Measurements from ENCODE around the gene SLC9A3. TPM values are rescaled to one million over a fixed set of nuclear protein-coding genes. Genes with fewer than 3 reads are reported as not detected.

Gene SLC9A3
- total RNA-seq, 1 donor from 2014 or later = 1.6 TPM

DNA sequence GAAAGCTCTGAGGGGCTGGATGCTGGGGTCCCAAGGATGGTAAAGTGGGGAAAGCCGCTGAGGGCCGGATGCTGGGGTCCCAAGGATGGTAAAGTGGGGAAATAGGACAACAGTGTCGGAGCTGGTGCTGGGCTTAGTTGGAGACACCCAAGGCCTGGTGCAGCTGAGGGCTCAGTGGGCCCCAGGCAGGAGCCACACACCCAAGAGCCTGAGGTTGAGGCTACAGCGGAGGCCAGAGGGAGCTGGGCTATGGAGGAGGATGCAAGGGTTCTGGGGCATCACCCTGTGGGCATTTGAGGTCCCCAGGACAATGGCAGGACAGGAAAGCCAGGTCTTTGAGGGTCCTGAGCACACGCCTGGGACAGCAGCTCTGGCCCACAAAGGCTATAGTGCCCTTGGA is 19.1 kb upstream of the SLC9A3 start:
- no peak for DNase-seq (ENCODE audit: low read depth)
- no peak overlapping the region for H3K4me3 ChIP-seq (ENCODE audit: low read depth, low read length)
- no peak for FAIRE-seq
- H3K27me3 ChIP-seq (ENCODE audit: control insufficient read depth, insufficient read depth, low read length) = peaks cover 8% of the 10 kb centered on the region
- TF ChIP-seq, protein P1, sequence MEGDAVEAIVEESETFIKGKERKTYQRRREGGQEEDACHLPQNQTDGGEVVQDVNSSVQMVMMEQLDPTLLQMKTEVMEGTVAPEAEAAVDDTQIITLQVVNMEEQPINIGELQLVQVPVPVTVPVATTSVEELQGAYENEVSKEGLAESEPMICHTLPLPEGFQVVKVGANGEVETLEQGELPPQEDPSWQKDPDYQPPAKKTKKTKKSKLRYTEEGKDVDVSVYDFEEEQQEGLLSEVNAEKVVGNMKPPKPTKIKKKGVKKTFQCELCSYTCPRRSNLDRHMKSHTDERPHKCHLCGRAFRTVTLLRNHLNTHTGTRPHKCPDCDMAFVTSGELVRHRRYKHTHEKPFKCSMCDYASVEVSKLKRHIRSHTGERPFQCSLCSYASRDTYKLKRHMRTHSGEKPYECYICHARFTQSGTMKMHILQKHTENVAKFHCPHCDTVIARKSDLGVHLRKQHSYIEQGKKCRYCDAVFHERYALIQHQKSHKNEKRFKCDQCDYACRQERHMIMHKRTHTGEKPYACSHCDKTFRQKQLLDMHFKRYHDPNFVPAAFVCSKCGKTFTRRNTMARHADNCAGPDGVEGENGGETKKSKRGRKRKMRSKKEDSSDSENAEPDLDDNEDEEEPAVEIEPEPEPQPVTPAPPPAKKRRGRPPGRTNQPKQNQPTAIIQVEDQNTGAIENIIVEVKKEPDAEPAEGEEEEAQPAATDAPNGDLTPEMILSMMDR (IDR thresholded peaks at IDR 0.05; ENCODE audit: insufficient read depth, low read length, severe bottlenecking) = no peak
- no peaks in the 10 kb centered on the region for H3K36me3 ChIP-seq (ENCODE audit: control insufficient read depth, insufficient read depth, low read length)

DNA sequence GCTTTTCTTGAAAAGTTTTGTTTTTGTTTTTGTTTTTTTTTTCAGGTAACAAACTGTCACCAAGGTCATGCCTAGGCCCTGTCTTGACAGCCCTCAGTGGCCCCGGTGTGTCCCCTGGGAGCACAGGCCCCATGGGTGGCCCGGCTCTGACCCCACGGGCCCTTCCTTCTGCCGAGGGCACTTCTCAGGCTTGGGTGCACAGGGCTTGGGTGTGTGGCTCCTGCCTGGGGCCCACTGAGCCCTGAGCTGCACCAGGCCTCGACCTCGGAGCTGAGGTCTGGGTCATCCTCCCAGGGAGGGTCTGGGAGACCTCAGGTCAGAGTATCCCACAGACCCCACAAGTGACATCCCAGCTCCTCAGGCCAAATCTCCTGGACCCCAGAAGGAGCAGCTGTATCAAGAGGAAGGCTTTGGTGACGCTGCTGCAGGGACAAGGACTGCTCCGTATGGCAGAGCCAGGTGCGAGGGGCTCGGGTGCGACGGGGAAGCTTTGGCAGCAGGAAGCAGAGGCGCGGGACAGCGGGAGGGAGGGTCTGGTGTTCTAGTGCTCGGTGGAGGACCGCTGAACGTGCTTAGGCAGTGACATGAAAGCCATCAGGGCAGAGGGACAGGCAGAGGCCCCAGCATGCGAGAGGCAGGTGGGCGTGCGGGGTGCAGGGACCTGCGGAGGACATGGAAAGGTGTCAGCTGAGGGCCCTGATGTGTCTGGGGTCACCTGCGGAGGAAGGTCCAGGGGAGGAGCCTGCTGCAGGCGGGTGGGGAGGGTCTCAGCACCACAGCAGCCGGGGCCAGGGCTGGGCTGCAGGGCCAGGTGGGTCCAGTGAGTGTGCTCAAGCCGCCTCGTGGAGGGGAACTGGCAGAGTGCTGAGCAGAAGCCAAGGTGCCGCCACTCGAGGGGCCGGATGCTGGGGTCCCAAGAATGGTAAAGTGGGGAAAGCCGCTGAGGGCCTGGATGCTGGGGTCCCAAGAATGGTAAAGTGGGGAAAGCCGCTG is 18.4 kb upstream of the SLC9A3 start:
- peaks cover 8% of the 10 kb centered on the region for H3K27me3 ChIP-seq (ENCODE audit: control insufficient read depth, insufficient read depth, low read length)
- TF ChIP-seq, protein P1 (IDR thresholded peaks at IDR 0.05; ENCODE audit: insufficient read depth, low read length, severe bottlenecking) = no peak
- H3K4me3 ChIP-seq (ENCODE audit: low read depth, low read length) = no peak overlapping the region
- H3K36me3 ChIP-seq (ENCODE audit: control insufficient read depth, insufficient read depth, low read length) = no peaks in the 10 kb centered on the region
- DNase-seq (ENCODE audit: low read depth) = no peak
- FAIRE-seq = no peak

DNA sequence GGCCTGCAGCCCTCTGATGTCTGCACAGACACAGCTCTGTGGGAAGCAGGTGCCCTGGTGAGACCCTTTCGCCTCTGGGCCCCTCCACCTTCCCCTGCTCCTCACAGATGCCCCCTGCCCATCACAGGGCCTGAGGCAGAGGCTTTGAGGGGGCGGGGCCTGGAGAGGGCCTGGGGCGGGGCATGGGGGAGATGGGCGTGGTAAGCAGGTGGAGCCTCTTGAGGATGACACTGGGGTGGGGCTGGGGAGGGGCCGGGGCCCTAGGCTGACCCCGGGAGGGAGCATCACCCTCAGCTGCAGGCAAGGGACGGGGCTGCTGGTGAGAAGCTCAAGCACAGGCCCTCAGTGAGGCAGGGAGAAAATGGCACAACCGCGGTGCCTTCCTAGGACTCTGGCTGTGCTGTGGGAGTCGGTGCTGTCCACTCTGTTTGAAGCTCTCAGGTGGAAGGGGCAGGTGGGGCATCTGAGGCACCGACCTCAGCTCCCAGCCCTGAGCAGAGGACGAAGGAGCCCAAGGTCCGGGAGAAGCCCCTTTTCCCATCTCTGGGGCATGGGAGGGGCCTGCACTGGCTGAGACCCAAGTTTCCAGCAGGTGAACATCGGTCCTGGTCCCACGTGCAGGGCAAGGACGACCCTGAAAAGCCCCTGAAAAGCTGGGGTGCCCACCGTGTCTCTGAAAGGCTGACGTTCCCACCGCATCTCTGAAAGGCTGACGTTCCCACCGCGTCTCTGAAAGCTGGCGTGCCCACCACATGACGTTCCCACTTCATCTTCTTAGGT is 17.5 kb upstream of the SLC9A3 start:
- Histone ChIP-seq H3K27me3 (ENCODE audit: control insufficient read depth, insufficient read depth, low read length) (peaks cover 8% of the 10 kb centered on the region), H3K4me3 (ENCODE audit: low read depth, low read length) (no peak overlapping the region), H3K36me3 (ENCODE audit: control insufficient read depth, insufficient read depth, low read length) (no peaks in the 10 kb centered on the region)
- no peak for FAIRE-seq
- no peak for DNase-seq (ENCODE audit: low read depth)
- TF ChIP-seq, protein P1 (IDR thresholded peaks at IDR 0.05; ENCODE audit: insufficient read depth, low read length, severe bottlenecking) = no peak

DNA sequence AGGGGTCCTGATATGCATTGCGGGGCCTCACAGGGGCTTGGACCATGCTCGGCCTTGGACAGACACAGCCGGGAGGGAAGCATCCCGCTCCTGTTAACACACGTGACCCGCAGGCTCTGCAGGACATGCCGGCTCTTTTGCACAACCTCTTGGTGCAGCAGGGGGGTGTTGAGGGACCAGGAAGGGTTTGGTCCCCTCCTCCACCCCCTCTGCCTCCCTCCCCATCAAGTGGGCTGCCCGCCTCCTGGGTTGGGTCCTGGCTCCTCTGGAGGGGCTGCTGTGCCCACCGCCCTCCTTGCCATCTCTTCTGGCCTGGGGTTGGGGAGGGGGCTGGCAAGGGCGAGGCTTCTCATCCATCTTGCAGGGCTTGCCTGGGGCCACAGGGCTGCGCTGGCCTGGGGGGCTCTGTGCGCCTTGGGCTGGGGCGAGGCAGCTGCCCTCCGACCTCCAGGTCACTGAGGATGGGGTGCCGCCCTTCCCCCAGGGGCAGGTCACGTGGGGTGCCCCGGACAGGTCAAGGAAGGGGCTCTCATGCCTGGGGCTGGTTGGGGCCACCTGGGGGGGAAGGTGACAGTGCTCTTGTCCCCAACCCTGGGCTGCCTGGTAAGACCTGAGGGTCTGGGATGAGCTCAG is 16.8 kb upstream of the SLC9A3 start:
- H3K27me3 ChIP-seq (ENCODE audit: control insufficient read depth, insufficient read depth, low read length) = peaks cover 8% of the 10 kb centered on the region
- no peak overlapping the region for H3K4me3 ChIP-seq (ENCODE audit: low read depth, low read length)
- DNase-seq (ENCODE audit: low read depth) (no peak), FAIRE-seq (no peak)
- no peaks in the 10 kb centered on the region for H3K36me3 ChIP-seq (ENCODE audit: control insufficient read depth, insufficient read depth, low read length)
- TF ChIP-seq, protein P1 (IDR thresholded peaks at IDR 0.05; ENCODE audit: insufficient read depth, low read length, severe bottlenecking) = no peak

DNA sequence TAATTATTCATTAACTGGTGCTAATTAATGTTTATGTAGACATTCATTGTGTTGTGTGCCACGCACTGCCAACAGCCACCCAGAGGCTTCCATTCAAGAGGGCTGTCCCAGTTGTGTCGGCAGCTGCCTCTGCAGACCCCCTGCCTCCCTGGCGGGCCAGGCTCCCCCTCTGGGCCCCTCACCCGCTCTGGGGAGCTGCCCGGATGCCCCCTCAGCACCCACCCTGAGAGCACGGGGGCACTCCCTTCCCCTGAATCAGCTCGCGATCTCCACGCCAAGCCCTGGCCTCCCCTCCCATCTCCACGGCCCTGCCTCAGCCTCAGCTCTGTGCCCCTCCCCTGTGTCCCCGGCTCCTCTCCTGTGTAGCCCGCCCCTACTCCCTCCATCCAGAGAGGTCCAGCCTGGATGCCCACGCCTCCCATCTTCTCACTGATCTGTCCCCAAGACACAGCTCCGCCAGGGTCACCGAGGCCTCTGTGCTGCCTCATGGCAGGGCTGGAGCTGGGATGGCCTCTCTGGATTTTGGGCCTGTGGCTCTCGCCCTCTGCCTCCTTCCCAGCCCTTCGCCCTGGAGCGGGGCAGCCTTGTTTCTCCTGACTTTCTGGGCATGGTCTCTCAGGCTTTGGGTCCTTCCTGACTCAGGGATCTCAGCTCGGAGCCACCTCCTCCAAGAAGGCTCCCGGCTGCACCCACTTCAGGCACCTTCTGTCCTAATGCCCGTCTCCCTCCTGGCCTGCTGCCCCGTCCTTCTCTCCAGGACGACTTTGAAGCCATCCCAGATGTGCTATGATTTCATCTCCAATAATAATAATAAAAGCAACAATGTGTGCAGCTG is 16.0 kb upstream of the SLC9A3 start:
- TF ChIP-seq, protein P1 (IDR thresholded peaks at IDR 0.05; ENCODE audit: insufficient read depth, low read length, severe bottlenecking) = no peak
- DNase-seq (ENCODE audit: low read depth) (no peak), FAIRE-seq (no peak)
- Histone ChIP-seq H3K36me3 (ENCODE audit: control insufficient read depth, insufficient read depth, low read length) (no peaks in the 10 kb centered on the region), H3K27me3 (ENCODE audit: control insufficient read depth, insufficient read depth, low read length) (peaks cover 8% of the 10 kb centered on the region), H3K4me3 (ENCODE audit: low read depth, low read length) (no peak overlapping the region)
